Fibroblast of lung (primary cell): ENCODE data around the gene CADM3.

ENCODE experiments used
- EZH2 ChIP-seq: IDR thresholded peaks from 2 replicates; pipeline ENCODE4 v1.5.1; 2012; ENCODE audit warnings: low read length, control low read depth, mild to moderate bottlenecking; ENCODE audit errors: missing control alignments
- TF ChIP-seq, protein P1 (sequence below), 2 donors: IDR thresholded peaks in 1 of 2; conservative IDR thresholded peaks in 1 of 2; 1 replicate in 1 of 2; 2 replicates in 1 of 2; pipeline ENCODE4 v1.5.1; 2011 to 2012; ENCODE audit warnings: low read length in 2 of 2, control low read depth in 1 of 2, inconsistent platforms in 1 of 2, low read depth in 1 of 2, mild to moderate bottlenecking in 1 of 2

DNA sequence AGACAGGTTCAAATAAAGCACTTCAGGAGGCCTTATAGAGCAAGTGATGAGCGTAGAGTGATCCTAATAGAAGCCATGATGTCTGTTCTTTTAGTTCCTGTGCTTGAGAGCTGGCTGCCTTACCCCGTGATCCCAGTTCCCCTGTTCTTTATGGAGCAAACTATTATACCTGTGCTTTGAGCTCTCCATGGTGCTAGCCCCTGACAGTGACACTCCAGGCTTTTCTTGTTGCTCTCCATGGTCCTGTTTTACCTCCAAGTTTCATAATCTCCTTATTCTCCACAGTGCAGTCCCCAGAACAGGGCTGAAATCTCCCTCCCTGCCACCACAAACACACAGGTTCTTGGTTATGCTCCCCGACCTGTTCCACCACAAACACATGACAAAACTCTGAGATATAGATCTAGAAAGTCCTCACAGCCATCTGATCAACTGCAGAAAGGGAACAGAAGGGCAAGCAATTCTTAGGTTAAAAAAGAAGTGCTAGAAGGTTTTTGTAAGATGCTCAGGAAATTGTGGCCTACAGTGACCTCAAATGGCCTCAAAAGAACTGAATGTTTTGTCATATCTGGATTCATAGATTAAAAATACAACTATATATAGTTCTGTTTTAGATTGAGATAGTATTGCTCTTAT, 6.0 kb downstream of the CADM3 start:
- TF ChIP-seq EZH2: no peak
- TF ChIP-seq, protein P1, sequence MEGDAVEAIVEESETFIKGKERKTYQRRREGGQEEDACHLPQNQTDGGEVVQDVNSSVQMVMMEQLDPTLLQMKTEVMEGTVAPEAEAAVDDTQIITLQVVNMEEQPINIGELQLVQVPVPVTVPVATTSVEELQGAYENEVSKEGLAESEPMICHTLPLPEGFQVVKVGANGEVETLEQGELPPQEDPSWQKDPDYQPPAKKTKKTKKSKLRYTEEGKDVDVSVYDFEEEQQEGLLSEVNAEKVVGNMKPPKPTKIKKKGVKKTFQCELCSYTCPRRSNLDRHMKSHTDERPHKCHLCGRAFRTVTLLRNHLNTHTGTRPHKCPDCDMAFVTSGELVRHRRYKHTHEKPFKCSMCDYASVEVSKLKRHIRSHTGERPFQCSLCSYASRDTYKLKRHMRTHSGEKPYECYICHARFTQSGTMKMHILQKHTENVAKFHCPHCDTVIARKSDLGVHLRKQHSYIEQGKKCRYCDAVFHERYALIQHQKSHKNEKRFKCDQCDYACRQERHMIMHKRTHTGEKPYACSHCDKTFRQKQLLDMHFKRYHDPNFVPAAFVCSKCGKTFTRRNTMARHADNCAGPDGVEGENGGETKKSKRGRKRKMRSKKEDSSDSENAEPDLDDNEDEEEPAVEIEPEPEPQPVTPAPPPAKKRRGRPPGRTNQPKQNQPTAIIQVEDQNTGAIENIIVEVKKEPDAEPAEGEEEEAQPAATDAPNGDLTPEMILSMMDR (conservative IDR thresholded peaks at IDR 0.05 in 1 of 2, IDR thresholded peaks at IDR 0.05 in 1 of 2; ENCODE audit: low read depth in 1 of 2, low read length in 2 of 2): no peak
